PC-9 (cell line): Measurements from ENCODE around the gene PUM2. TPM values are rescaled to one million over a fixed set of nuclear protein-coding genes. Genes with fewer than 3 reads are reported as not detected.
"Not testable (repeated sequence)": the region's sequence is repeated elsewhere in the genome, so short reads cannot be mapped to it uniquely, and the experiment has no call there.

Experiments used
- BruUV-seq: library from RNA; stranded (reverse); fragments of 400-500 nt; replicated peaks from 2 replicates; lab custom pipeline; 2021; lab: Mats Ljungman, UMichigan
- CTCF ChIA-PET: fragments of 300-600 bp; sonication (Branson Sonifier 250); formaldehyde crosslinking; loops from one replicate; lab custom pipeline; 2022; ENCODE audit warnings: antibody characterized with exemption; lab: Charles Lee
- POLR2A ChIA-PET: fragments of 300-600 bp; sonication (Branson Sonifier 250); formaldehyde crosslinking; loops from one replicate; lab custom pipeline; 2022; ENCODE audit warnings: antibody characterized with exemption; ENCODE audit not compliant: unreplicated experiment; lab: Charles Lee
- DNase-seq, 2 experiments: peaks; one replicate each; pipeline versions ENCODE4 v3.0.0 to v3.0.0-alpha.2; 2015 to 2022; ENCODE audit warnings: mixed read lengths in 1 of 2
- H2AFZ ChIP-seq: fragments of 200-600 bp; sonication (generic); 2 replicates; pipeline ENCODE4 v1.8.1; 2017; ENCODE audit warnings: antibody characterized with exemption
- H3F3A ChIP-seq: fragments of 200-600 bp; sonication (generic); 2 replicates; pipeline ENCODE4 v1.8.1; 2017; ENCODE audit warnings: antibody characterized with exemption, mild to moderate bottlenecking, low read depth; ENCODE audit not compliant: insufficient read depth
- H3K27ac ChIP-seq: fragments of 200-600 bp; sonication (generic); 2 replicates; pipeline ENCODE4 v1.6.1; 2016; ENCODE audit warnings: mixed run types
- H3K27me3 ChIP-seq: fragments of 200-600 bp; sonication (generic); 2 replicates; pipeline ENCODE4 v1.6.1; 2016; ENCODE audit warnings: low read depth, mixed run types; ENCODE audit not compliant: insufficient read depth
- H3K36me3 ChIP-seq: fragments of 200-600 bp; sonication (generic); 2 replicates; pipeline ENCODE4 v1.6.1; 2016; ENCODE audit warnings: low read depth, mixed run types
- H3K4me1 ChIP-seq: fragments of 200-600 bp; sonication (generic); replicated peaks from 2 replicates; pipeline ENCODE4 v1.6.1; 2016; ENCODE audit warnings: mixed run types; ENCODE audit not compliant: insufficient read depth
- H3K4me2 ChIP-seq: fragments of 200-600 bp; sonication (generic); 2 replicates; pipeline ENCODE4 v1.6.1; 2017; ENCODE audit warnings: mixed run types
- H3K4me3 ChIP-seq: fragments of 200-600 bp; sonication (generic); 2 replicates; pipeline ENCODE4 v1.6.1; 2016; ENCODE audit warnings: mixed run types
- H3K79me2 ChIP-seq: fragments of 200-600 bp; sonication (generic); 2 replicates; pipeline ENCODE4 v1.6.1; 2017; ENCODE audit warnings: low read depth, mixed run types
- H3K9me2 ChIP-seq: fragments of 200-600 bp; sonication (generic); 2 replicates; pipeline ENCODE4 v1.8.1; 2017; ENCODE audit warnings: mild to moderate bottlenecking; ENCODE audit not compliant: insufficient read depth
- H3K9me3 ChIP-seq: fragments of 200-600 bp; sonication (generic); 2 replicates; pipeline ENCODE4 v1.8.1; 2016; ENCODE audit warnings: low read depth; ENCODE audit not compliant: insufficient read depth
- H4K20me1 ChIP-seq: fragments of 200-600 bp; sonication (generic); 2 replicates; pipeline ENCODE4 v1.8.1; 2017; ENCODE audit not compliant: insufficient read depth
- EZH2 ChIP-seq: fragments of 200-600 bp; sonication (generic); IDR thresholded peaks from 2 replicates; pipeline ENCODE4 v1.8.0; 2017; ENCODE audit warnings: antibody characterized with exemption, low read depth
- intact Hi-C: fragments of 100-400 bp; cut with micrococcal nuclease; formaldehyde crosslinking; loops from one replicate; pipeline ENCODE4 v1.10.0; 2022; ENCODE audit not compliant: unreplicated experiment
- total RNA-seq: library from RNA; stranded (reverse); gene quantifications from 2 replicates; pipeline ENCODE4 v1.2.3, GENCODE V29; 2021
- TF ChIP-seq, protein P1 (sequence below): fragments of 200-600 bp; sonication (generic); conservative IDR thresholded peaks from 2 replicates; pipeline ENCODE4 v1.6.1; 2017; ENCODE audit warnings: mixed run types, antibody characterized with exemption, mild to moderate bottlenecking, moderate library complexity

The PUM2 gene
- total RNA-seq, 1 experiment from 2014 or later: 99.3 TPM

DNA sequence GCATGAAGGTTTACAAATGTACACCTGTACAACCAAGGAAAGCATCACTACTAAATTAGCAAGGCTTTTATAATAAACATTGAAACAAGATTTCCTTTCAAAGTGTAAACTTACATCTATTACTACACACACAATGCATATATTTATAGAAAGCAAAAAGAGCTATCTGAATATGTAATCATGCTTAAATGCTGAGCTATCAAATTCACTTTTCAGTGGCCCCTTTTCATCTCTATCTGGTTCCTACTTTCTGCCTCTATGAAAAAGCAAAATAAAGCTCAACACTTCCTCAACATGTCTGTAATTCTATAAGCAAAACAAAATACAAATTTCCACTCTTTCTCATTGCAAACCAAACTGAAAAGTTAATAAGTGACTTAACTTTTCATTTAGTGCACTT, 100.2 kb downstream of the PUM2 start:
- Histone ChIP-seq H3K27me3 (no peaks in the 10 kb centered on the region), H3K27ac (no peak overlapping the region), H3F3A (peaks cover 40% of the 10 kb centered on the region; the same call in 1 of the 2 replicates), H2AFZ (no peak overlapping the region), H3K79me2 (no peaks in the 10 kb centered on the region), H3K9me3 (no peaks in the 10 kb centered on the region), H3K4me2 (no peak overlapping the region), H3K9me2 (no peaks in the 10 kb centered on the region), H3K4me3 (no peak overlapping the region), H3K4me1 (no peaks in the 10 kb centered on the region), H4K20me1 (no peaks in the 10 kb centered on the region; the same call in 1 of the 2 replicates), H3K36me3 (peaks cover 63% of the 10 kb centered on the region)
- BruUV-seq: no TSS peak
- ChIA-PET CTCF (interaction anchor here (0.6 to 0.9 kb wide), 2 partner anchors 146 to 787 kb away, joined by 3 read pairs; no protein-coding TSS in a partner anchor), POLR2A (no interaction called here)
- intact Hi-C loops: no loop called here
- TF ChIP-seq EZH2: no peak
- TF ChIP-seq, protein P1, sequence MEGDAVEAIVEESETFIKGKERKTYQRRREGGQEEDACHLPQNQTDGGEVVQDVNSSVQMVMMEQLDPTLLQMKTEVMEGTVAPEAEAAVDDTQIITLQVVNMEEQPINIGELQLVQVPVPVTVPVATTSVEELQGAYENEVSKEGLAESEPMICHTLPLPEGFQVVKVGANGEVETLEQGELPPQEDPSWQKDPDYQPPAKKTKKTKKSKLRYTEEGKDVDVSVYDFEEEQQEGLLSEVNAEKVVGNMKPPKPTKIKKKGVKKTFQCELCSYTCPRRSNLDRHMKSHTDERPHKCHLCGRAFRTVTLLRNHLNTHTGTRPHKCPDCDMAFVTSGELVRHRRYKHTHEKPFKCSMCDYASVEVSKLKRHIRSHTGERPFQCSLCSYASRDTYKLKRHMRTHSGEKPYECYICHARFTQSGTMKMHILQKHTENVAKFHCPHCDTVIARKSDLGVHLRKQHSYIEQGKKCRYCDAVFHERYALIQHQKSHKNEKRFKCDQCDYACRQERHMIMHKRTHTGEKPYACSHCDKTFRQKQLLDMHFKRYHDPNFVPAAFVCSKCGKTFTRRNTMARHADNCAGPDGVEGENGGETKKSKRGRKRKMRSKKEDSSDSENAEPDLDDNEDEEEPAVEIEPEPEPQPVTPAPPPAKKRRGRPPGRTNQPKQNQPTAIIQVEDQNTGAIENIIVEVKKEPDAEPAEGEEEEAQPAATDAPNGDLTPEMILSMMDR: no peak
- no peak for DNase-seq

DNA sequence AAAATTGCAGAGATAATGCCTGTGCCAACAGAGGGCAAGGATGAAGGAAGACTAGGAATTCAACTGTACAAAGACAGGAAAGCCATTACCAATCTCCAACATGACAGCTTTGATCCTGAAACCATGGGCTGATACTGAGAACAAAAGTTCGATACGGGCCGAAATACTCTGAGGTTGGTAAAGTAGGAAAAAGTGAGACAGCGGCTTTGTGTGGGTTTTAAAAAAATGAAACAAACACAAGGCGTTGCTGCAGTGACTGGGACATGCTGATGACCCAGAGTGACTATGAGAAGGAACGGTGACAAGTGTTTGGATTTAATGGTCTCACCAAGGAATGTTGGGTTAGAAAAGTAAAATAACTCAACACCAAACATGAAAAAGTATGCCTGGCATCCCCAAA, 101.5 kb downstream of the PUM2 start:
- TF ChIP-seq, protein P1: no peak
- TF ChIP-seq EZH2: no peak
- BruUV-seq: no TSS peak
- POLR2A ChIA-PET: no interaction called here

DNA sequence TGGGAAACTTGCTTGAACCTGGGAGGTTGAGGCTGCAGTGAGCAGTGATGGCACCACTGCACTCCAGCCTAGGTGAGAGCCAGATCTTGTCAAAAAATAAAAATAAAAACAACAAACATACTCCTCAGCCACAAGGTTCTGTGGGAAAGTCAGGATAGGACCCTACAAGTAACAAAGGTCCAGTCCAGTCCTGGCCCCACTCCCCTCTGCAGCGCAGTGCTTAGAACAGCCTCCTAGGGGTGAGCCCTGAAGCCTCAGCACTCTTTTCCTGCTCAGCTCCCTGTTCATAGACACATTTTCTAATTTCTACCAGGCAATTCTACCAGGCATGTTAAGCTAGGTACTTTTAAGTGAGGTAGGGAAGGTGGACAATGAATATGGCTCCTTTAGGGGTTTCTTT, 103.6 kb downstream of the PUM2 start:
- no peaks in the 10 kb centered on the region for H4K20me1 ChIP-seq
- no peak for DNase-seq
- no peaks in the 10 kb centered on the region for H3K27me3 ChIP-seq
- peaks cover 42% of the 10 kb centered on the region; the same call in 1 of the 2 replicates for H3F3A ChIP-seq
- no peaks in the 10 kb centered on the region for H3K79me2 ChIP-seq
- no TSS peak for BruUV-seq
- ChIA-PET POLR2A (no interaction called here), CTCF (interaction anchor here (0.7 kb wide), 1 partner anchor 14 kb away, joined by 3 read pairs; no protein-coding TSS in a partner anchor)
- peaks cover 32% of the 10 kb centered on the region for H3K36me3 ChIP-seq
- H3K9me2 ChIP-seq: no peaks in the 10 kb centered on the region
- H3K4me1 ChIP-seq: no peaks in the 10 kb centered on the region
- no peak overlapping the region for H3K27ac ChIP-seq
- no peak overlapping the region for H3K4me3 ChIP-seq
- no peak overlapping the region for H3K4me2 ChIP-seq
- H2AFZ ChIP-seq: no peak overlapping the region
- H3K9me3 ChIP-seq: no peaks in the 10 kb centered on the region
- TF ChIP-seq, protein P1: no peak
- TF ChIP-seq EZH2: no peak
- intact Hi-C loops: no loop called here

More for the DNA sequence above, 101.5 kb downstream of the PUM2 start:
- no peak overlapping the region for H3K27ac ChIP-seq
- no peak overlapping the region for H2AFZ ChIP-seq
- CTCF ChIA-PET: no interaction called here
- H3K4me1 ChIP-seq: no peaks in the 10 kb centered on the region
- H3K79me2 ChIP-seq: no peaks in the 10 kb centered on the region
- no peak overlapping the region for H3K4me3 ChIP-seq
- no peak for DNase-seq
- peaks cover 51% of the 10 kb centered on the region for H3K36me3 ChIP-seq
- H3K9me2 ChIP-seq: no peaks in the 10 kb centered on the region
- H3K9me3 ChIP-seq: no peaks in the 10 kb centered on the region
- intact Hi-C loops: no loop called here
- H3K27me3 ChIP-seq: no peaks in the 10 kb centered on the region
- no peaks in the 10 kb centered on the region for H4K20me1 ChIP-seq
- H3F3A ChIP-seq: peaks cover 43% of the 10 kb centered on the region; the same call in 1 of the 2 replicates
- no peak overlapping the region for H3K4me2 ChIP-seq

- H4K20me1 ChIP-seq, DNase-seq, H3K4me2 ChIP-seq, POLR2A ChIA-PET, H3K4me3 ChIP-seq, H3K36me3 ChIP-seq, H3K4me1 ChIP-seq, CTCF ChIA-PET, BruUV-seq, H3K9me2 ChIP-seq, H3K27ac ChIP-seq, intact Hi-C loops, H2AFZ ChIP-seq, H3K27me3 ChIP-seq, H3K9me3 ChIP-seq, H3K79me2 ChIP-seq: not testable (repeated sequence)
- H3F3A ChIP-seq: peaks cover 39% of the 10 kb centered on the region; the same call in 1 of the 2 replicates
Measured at GRCh38 chr2:20243637-20244036, 107.0 kb downstream of the PUM2 start.
